K562 (cell line): ENCODE results near the gene ZNF584. TPM values are rescaled to one million over a fixed set of nuclear protein-coding genes. Genes with fewer than 3 reads are reported as not detected.
A peak's percentile ranks its signal among the peaks of the same experiment; 100 is the strongest.

Experiments used
- ASH1L ChIP-seq: fragments of 450-650 bp; IDR thresholded peaks from 2 replicates; pipeline ENCODE4 v1.6.1; 2018; ENCODE audit warnings: borderline replicate concordance, mild to moderate bottlenecking, low read depth; ENCODE audit not compliant: partially characterized antibody
- ELF2 ChIP-seq: fragments of 250-450 bp; sonication (Bioruptor Pico); IDR thresholded peaks from 2 replicates; pipeline ENCODE4 v1.5.0; 2021; ENCODE audit warnings: mild to moderate bottlenecking
- ELF4 ChIP-seq: fragments of 450-650 bp; formaldehyde crosslinking; IDR thresholded peaks from 2 replicates; pipeline ENCODE4 v1.4.0; 2022; ENCODE audit warnings: missing genetic modification characterization
- ETV1 ChIP-seq: fragments of 450-650 bp; conservative IDR thresholded peaks from 2 replicates; pipeline ENCODE4 v1.6.1; 2016; ENCODE audit warnings: missing genetic modification characterization, control low read depth, low read depth, missing compliant biosample characterization
- HDAC2 ChIP-seq: fragments of 450-650 bp; IDR thresholded peaks from 2 replicates; pipeline ENCODE4 v1.6.1; 2016; ENCODE audit warnings: mild to moderate bottlenecking
- HLTF ChIP-seq: fragments of 450-650 bp; IDR thresholded peaks from 2 replicates; pipeline ENCODE4 v1.6.1; 2016
- LEF1 ChIP-seq: fragments of 450-650 bp; IDR thresholded peaks from 2 replicates; pipeline ENCODE4 v1.6.1; 2016; ENCODE audit warnings: mild to moderate bottlenecking
- MYC ChIP-seq, 2 experiments: fragments of 250-450 bp in 1 of 2; sonication (Bioruptor Pico) in 1 of 2; IDR thresholded peaks; 2 replicates each; pipeline versions ENCODE4 v1.5.1 to v1.6.1; 2012 to 2021; ENCODE audit warnings: low read depth in 2 of 2, borderline replicate concordance in 1 of 2, improper control_type of control experiment in 1 of 2, low read length in 1 of 2, mild to moderate bottlenecking in 1 of 2, moderate library complexity in 1 of 2
- PHB2 ChIP-seq: fragments of 450-650 bp; IDR thresholded peaks from 2 replicates; pipeline ENCODE4 v1.6.1; 2017; ENCODE audit warnings: low read depth
- PHTF2 ChIP-seq: fragments of 250-450 bp; sonication (Bioruptor Pico); IDR thresholded peaks from 2 replicates; pipeline ENCODE4 v1.5.0; 2021; ENCODE audit warnings: mild to moderate bottlenecking
- POLR2B ChIP-seq: fragments of 450-650 bp; IDR thresholded peaks from 2 replicates; pipeline ENCODE4 v1.6.1; 2018; ENCODE audit warnings: low read depth; ENCODE audit not compliant: partially characterized antibody
- RBM39 ChIP-seq: fragments of 200-400 bp; formaldehyde crosslinking; optimal IDR thresholded peaks from 2 replicates; pipeline ENCODE3; 2018; ENCODE audit warnings: low read depth, low read length
- STAT5B ChIP-seq: fragments of 250-450 bp; sonication (Bioruptor Pico); IDR thresholded peaks from 2 replicates; pipeline ENCODE4 v1.8.0; 2021; ENCODE audit warnings: mild to moderate bottlenecking, inconsistent platforms
- TAL1 ChIP-seq: fragments of 450-650 bp; IDR thresholded peaks from 2 replicates; pipeline ENCODE4 v1.6.1; 2016; ENCODE audit warnings: mild to moderate bottlenecking
- TBP ChIP-seq: optimal IDR thresholded peaks from 2 replicates; pipeline ENCODE3; 2011; ENCODE audit warnings: low read depth, low read length, improper control_type of control experiment
- TCF7 ChIP-seq: sonication (generic); IDR thresholded peaks from 2 replicates; pipeline ENCODE4 v1.6.1; 2016; ENCODE audit warnings: antibody characterized with exemption, borderline replicate concordance
- TRIM24 ChIP-seq, 2 experiments: fragments of 450-650 bp; IDR thresholded peaks; 2 replicates each; pipeline ENCODE4 v1.6.1; 2016
- ZEB2 ChIP-seq: fragments of 450-650 bp; IDR thresholded peaks from 2 replicates; pipeline ENCODE4 v1.6.1; 2016
- ZNF263 ChIP-seq: sonication (generic); formaldehyde crosslinking; IDR thresholded peaks from 2 replicates; pipeline ENCODE4 v1.8.0; 2022; ENCODE audit warnings: mild to moderate bottlenecking, missing genetic modification reagents, borderline replicate concordance
- ZNF282 ChIP-seq: sonication (generic); formaldehyde crosslinking; IDR thresholded peaks from 2 replicates; pipeline ENCODE4 v1.8.1; 2023; ENCODE audit warnings: missing genetic modification reagents
- polyA plus RNA-seq, 8 experiments: library from polyadenylated mRNA; depleted of rRNA in 4 of 8; stranded (reverse) in 5 of 8; unstranded in 3 of 8; fragments of >200 nt; fragmentation: Nextera tagmentation in 2 of 8; fragmentation: Illumina TruSeq in 1 of 8; extraction: Ambion mirVana in 2 of 8; extraction: Trizol in 1 of 8; gene quantifications; 2 replicates each; pipeline versions ENCODE4 v1.2.1 to v1.2.3, GENCODE V29; 2011 to 2014; ENCODE audit warnings: inconsistent platforms in 1 of 8, missing spikeins in 1 of 8
- total RNA-seq, 7 experiments: library from RNA; depleted of rRNA in 6 of 7; stranded (reverse); fragments of >200 nt in 6 of 7; fragmentation: Illumina TruSeq in 2 of 7; extraction: Trizol in 2 of 7; gene quantifications; 2 replicates each; pipeline versions ENCODE4 v1.2.1 to v1.2.3, GENCODE V29; 2011 to 2021; ENCODE audit warnings: low replicate concordance in 1 of 7
- TF ChIP-seq, protein P1 (sequence below): fragments of 450-650 bp; IDR thresholded peaks from 2 replicates; pipeline ENCODE4 v1.6.1; 2016; ENCODE audit warnings: borderline replicate concordance
- TF ChIP-seq, protein P2 (sequence below): sonication (generic); formaldehyde crosslinking; IDR thresholded peaks from 2 replicates; pipeline ENCODE4 v1.9.0; 2022; ENCODE audit warnings: mild to moderate bottlenecking, missing genetic modification reagents
- TF ChIP-seq, protein P3 (sequence below): sonication (generic); formaldehyde crosslinking; IDR thresholded peaks from 2 replicates; pipeline ENCODE4 v1.8.0; 2022; ENCODE audit warnings: mild to moderate bottlenecking, missing genetic modification reagents
- TF ChIP-seq, protein P4 (sequence below): fragments of 250-450 bp; sonication (Bioruptor Pico); IDR thresholded peaks from 2 replicates; pipeline ENCODE4 v1.8.0; 2022; ENCODE audit warnings: inconsistent platforms

Gene ZNF584
- total and polyA plus RNA-seq, 9 of the 15 experiments (the other 6 are each of a cell fraction or from before 2014, with no cell fraction given) = 5.8 to 43.4 (median 24.6) TPM

DNA sequence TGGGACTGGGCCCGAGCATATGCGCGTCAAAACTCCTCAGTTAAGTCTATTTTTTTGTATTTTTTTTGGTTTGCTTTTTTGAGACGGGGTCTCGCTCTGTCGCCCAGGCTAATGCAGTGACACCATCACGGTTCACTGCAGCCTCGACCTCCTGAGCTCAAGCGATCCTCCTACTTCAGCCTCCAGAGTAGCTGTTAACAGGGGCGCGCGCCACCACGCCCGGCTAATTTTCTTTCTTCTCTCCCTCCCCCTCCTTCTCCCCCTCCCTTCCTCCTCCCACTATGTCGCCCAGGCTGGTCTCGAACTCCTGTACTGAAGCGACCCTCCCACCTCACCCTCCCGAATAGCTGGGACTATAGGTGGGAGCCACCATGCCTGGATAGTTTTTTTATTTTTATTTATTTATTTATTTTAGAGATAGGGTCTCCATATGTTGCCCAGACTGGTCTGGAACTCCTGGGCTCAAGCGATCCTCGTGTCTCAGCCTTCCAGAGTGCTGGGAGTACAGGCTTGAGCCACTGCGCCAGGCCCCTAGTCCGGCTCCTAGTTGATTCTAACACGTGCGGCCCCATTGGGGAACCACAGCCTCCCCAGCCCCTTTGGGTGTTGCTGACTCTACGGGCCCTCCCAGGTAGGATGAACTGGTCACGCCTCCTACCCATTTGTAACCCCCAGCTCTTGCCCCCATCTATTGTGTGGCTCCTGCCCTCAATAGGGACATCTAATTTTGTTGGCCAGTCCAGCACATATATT is 26.8 kb upstream of the ZNF584 start (continued):
- TF ChIP-seq, protein P1, sequence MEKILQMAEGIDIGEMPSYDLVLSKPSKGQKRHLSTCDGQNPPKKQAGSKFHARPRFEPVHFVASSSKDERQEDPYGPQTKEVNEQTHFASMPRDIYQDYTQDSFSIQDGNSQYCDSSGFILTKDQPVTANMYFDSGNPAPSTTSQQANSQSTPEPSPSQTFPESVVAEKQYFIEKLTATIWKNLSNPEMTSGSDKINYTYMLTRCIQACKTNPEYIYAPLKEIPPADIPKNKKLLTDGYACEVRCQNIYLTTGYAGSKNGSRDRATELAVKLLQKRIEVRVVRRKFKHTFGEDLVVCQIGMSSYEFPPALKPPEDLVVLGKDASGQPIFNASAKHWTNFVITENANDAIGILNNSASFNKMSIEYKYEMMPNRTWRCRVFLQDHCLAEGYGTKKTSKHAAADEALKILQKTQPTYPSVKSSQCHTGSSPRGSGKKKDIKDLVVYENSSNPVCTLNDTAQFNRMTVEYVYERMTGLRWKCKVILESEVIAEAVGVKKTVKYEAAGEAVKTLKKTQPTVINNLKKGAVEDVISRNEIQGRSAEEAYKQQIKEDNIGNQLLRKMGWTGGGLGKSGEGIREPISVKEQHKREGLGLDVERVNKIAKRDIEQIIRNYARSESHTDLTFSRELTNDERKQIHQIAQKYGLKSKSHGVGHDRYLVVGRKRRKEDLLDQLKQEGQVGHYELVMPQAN = peak; percentile 91
- TF ChIP-seq STAT5B (CRISPR knock-in tag) (no peak), TCF7 (no peak; the same call in 1 of the 2 replicates), MYC (IDR thresholded peaks at IDR 0.05; ENCODE audit: low read depth, low read length) (0 out of 2 replicates have a peak, but pooled peaks have one; percentile 12), MYC (CRISPR knock-in tag; IDR thresholded peaks at IDR 0.05; ENCODE audit: borderline replicate concordance, low read depth) (0 out of 2 replicates have a peak, but pooled peaks have one; percentile 30), ETV1 (tag) (0 out of 2 replicates have a peak, but pooled peaks have one; percentile 17), PHTF2 (CRISPR knock-in tag) (no peak), RBM39 (no peak), ZNF282 (CRISPR knock-in tag) (no peak), ELF4 (CRISPR knock-in tag) (0 out of 2 replicates have a peak, but pooled peaks have one; percentile 1), HDAC2 (peak; percentile 52; the same call in 1 of the 2 replicates), TRIM24 (IDR thresholded peaks at IDR 0.05) (peak in 1 of 2 experiments; percentile 16; a peak in 1 of 4 replicates), ELF2 (CRISPR knock-in tag) (no peak), HLTF (peak; percentile 85; the same call in 1 of the 2 replicates), TBP (no peak), ASH1L (no peak), ZEB2 (0 out of 2 replicates have a peak, but pooled peaks have one; percentile 31), TAL1 (peak; percentile 28; the same call in 1 of the 2 replicates), POLR2B (peak; percentile 36), ZNF263 (CRISPR knock-in tag) (no peak), PHB2 (0 out of 2 replicates have a peak, but pooled peaks have one; percentile 39), LEF1 (0 out of 2 replicates have a peak, but pooled peaks have one; percentile 27)
- TF ChIP-seq, protein P2, sequence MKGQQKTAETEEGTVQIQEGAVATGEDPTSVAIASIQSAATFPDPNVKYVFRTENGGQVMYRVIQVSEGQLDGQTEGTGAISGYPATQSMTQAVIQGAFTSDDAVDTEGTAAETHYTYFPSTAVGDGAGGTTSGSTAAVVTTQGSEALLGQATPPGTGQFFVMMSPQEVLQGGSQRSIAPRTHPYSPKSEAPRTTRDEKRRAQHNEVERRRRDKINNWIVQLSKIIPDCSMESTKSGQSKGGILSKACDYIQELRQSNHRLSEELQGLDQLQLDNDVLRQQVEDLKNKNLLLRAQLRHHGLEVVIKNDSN (CRISPR knock-in tag) = no peak
- TF ChIP-seq, protein P3, sequence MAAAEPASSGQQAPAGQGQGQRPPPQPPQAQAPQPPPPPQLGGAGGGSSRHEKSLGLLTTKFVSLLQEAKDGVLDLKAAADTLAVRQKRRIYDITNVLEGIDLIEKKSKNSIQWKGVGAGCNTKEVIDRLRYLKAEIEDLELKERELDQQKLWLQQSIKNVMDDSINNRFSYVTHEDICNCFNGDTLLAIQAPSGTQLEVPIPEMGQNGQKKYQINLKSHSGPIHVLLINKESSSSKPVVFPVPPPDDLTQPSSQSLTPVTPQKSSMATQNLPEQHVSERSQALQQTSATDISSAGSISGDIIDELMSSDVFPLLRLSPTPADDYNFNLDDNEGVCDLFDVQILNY = no peak
- TF ChIP-seq, protein P4, sequence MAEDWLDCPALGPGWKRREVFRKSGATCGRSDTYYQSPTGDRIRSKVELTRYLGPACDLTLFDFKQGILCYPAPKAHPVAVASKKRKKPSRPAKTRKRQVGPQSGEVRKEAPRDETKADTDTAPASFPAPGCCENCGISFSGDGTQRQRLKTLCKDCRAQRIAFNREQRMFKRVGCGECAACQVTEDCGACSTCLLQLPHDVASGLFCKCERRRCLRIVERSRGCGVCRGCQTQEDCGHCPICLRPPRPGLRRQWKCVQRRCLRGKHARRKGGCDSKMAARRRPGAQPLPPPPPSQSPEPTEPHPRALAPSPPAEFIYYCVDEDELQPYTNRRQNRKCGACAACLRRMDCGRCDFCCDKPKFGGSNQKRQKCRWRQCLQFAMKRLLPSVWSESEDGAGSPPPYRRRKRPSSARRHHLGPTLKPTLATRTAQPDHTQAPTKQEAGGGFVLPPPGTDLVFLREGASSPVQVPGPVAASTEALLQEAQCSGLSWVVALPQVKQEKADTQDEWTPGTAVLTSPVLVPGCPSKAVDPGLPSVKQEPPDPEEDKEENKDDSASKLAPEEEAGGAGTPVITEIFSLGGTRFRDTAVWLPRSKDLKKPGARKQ (CRISPR knock-in tag) = no peak
